Measurements from ENCODE around the gene MZB1.

DNA sequence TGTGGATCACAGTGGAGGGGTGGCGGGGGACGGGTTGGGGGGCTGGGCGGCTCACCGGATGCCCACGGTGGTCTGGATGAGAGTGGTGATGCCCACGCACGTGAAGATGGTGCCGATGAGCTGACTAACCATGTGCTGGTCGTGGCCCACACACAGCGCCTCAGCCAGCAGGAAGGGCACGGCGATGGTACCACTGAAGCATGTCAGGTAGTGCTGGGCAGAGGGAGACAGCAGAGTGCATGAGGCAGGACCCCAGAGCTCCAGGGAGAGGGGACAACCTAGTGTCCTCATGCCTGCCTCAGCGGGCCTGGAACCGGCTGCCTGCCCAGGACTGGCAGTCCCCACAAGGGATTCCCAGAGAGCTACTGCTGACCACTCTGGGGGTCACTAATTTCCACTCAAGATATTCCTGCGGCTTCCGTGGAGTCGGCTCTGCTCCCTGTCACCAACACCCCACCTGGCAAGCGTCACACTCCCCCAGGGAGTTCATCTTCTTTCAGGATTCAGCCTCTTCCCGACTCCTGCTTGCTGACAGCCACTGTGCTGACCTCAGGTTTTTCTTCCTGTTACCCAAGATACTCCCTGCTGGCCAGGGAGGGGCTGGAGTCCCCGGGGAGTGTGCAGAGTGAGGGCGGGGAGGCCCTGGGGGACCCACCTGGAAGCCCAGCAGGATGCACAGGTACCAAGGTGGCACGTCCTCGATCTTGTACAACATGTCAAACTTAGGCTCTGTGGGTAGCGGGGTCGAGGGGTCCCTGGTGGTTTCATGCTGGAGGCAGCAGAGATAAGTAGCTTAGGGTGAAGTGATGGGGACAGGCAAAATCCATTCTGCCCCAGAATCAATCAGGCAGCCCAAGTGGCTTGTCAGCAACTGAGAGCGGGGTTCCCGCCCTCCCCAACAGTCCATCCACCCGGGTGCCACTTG, 7.6 kb downstream of the MZB1 start:
- TF ChIP-seq, protein P1, sequence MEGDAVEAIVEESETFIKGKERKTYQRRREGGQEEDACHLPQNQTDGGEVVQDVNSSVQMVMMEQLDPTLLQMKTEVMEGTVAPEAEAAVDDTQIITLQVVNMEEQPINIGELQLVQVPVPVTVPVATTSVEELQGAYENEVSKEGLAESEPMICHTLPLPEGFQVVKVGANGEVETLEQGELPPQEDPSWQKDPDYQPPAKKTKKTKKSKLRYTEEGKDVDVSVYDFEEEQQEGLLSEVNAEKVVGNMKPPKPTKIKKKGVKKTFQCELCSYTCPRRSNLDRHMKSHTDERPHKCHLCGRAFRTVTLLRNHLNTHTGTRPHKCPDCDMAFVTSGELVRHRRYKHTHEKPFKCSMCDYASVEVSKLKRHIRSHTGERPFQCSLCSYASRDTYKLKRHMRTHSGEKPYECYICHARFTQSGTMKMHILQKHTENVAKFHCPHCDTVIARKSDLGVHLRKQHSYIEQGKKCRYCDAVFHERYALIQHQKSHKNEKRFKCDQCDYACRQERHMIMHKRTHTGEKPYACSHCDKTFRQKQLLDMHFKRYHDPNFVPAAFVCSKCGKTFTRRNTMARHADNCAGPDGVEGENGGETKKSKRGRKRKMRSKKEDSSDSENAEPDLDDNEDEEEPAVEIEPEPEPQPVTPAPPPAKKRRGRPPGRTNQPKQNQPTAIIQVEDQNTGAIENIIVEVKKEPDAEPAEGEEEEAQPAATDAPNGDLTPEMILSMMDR (IDR thresholded peaks at IDR 0.05; ENCODE audit: borderline replicate concordance, extremely low read depth, low read length, poor library complexity, severe bottlenecking), result no peak
- no peak for TF ChIP-seq EZH2 (IDR thresholded peaks at IDR 0.05; ENCODE audit: borderline replicate concordance, low read depth, low read length, severe bottlenecking)

All from DND-41 (cell line).